DOHH2 (cell line): ENCODE measurements around the gene AKIRIN2.

Experiments
- EZH2phosphoT487 ChIP-seq: fragments of 200-600 bp; sonication (generic); IDR thresholded peaks from 2 replicates; pipeline ENCODE4 v1.6.1; 2017; ENCODE audit warnings: borderline replicate concordance, mild to moderate bottlenecking, antibody characterized with exemption, low read length, moderate library complexity, mixed read lengths
- TF ChIP-seq, protein P1 (sequence below): fragments of 200-600 bp; sonication (generic); IDR thresholded peaks from one replicate; pipeline ENCODE4 v1.5.1; 2014; ENCODE audit warnings: antibody characterized with exemption, mild to moderate bottlenecking, low read depth, low read length; ENCODE audit not compliant: poor library complexity, severe bottlenecking

DNA sequence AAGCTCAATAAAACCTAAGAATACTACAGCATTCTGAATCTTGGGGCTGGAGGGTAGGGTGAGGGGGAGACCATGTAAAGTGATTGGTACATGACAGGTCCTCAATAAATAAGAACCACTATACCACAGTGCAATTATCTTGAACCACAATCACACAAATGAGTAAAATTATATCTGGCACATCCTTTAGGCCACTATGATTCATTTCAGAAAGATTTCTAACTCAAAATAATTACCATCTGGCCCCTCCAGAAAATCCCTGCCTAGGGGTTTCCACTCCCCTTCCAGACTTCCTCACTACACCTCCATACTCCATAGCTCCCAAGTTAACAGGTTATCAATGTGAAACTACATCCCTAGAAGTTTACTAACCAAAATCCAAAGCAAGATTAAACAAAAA, 19.7 kb downstream of the AKIRIN2 start:
- TF ChIP-seq, protein P1, sequence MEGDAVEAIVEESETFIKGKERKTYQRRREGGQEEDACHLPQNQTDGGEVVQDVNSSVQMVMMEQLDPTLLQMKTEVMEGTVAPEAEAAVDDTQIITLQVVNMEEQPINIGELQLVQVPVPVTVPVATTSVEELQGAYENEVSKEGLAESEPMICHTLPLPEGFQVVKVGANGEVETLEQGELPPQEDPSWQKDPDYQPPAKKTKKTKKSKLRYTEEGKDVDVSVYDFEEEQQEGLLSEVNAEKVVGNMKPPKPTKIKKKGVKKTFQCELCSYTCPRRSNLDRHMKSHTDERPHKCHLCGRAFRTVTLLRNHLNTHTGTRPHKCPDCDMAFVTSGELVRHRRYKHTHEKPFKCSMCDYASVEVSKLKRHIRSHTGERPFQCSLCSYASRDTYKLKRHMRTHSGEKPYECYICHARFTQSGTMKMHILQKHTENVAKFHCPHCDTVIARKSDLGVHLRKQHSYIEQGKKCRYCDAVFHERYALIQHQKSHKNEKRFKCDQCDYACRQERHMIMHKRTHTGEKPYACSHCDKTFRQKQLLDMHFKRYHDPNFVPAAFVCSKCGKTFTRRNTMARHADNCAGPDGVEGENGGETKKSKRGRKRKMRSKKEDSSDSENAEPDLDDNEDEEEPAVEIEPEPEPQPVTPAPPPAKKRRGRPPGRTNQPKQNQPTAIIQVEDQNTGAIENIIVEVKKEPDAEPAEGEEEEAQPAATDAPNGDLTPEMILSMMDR, result no peak
- TF ChIP-seq EZH2phosphoT487, result no peak
